Pons (tissue), 1 donor: ENCODE results near the gene AGXT.

Experiments
- DNase-seq: peaks from one replicate; pipeline ENCODE4 v3.0.0-alpha.2; 2016; ENCODE audit warnings: low spot score

Gene AGXT

GRCh38 chr2:240929364-240930095 is 60.9 kb downstream of the AGXT start:
- no peak for DNase-seq
